Astrocyte of the cerebellum (primary cell): ENCODE data around the gene TAS2R39.
"Not testable (repeated sequence)": the region's sequence is repeated elsewhere in the genome, so short reads cannot be mapped to it uniquely, and the experiment has no call there.

ENCODE experiments used
- DNase-seq: peaks from one replicate; pipeline ENCODE4 v3.0.0-alpha.2; 2011; ENCODE audit warnings: low read depth
- H3K4me3 ChIP-seq: 2 replicates; pipeline ENCODE4 v1.5.1; 2011; ENCODE audit warnings: mild to moderate bottlenecking, low read depth, low read length, moderate library complexity
- in situ Hi-C: cut with HindIII; loops from 2 replicates; pipeline ENCODE4 v1.10.0; 2017; ENCODE audit warnings: low sequenced_read_pairs
- TF ChIP-seq, protein P1 (sequence below): IDR thresholded peaks from 2 replicates; pipeline ENCODE4 v1.5.1; 2012; ENCODE audit warnings: low read length, low read depth, moderate library complexity, mild to moderate bottlenecking; ENCODE audit errors: missing control alignments

The TAS2R39 gene

DNA sequence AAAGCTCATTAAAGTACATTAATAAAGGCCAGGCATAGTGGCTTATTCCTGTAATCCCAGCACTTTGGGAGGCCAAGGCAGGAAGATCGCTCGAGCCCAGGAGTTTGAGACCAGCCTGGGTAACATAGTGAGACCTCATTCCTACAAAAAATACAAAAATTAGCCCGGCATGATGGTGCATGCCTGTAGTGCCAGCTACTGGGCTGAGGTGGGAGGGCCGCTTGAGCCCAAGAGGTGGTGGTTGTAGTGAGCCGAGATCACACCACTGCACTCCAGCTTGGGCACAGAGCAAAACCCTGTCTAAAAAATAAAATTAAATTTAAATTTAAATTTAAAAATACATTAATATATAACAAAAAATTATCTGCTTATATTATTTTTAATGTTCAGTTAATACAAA, 7.1 kb upstream of the TAS2R39 start:
- no peak for DNase-seq
- in situ Hi-C loops = no loop called here
- no peak overlapping the region for H3K4me3 ChIP-seq
- TF ChIP-seq, protein P1, sequence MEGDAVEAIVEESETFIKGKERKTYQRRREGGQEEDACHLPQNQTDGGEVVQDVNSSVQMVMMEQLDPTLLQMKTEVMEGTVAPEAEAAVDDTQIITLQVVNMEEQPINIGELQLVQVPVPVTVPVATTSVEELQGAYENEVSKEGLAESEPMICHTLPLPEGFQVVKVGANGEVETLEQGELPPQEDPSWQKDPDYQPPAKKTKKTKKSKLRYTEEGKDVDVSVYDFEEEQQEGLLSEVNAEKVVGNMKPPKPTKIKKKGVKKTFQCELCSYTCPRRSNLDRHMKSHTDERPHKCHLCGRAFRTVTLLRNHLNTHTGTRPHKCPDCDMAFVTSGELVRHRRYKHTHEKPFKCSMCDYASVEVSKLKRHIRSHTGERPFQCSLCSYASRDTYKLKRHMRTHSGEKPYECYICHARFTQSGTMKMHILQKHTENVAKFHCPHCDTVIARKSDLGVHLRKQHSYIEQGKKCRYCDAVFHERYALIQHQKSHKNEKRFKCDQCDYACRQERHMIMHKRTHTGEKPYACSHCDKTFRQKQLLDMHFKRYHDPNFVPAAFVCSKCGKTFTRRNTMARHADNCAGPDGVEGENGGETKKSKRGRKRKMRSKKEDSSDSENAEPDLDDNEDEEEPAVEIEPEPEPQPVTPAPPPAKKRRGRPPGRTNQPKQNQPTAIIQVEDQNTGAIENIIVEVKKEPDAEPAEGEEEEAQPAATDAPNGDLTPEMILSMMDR = no peak

GRCh38 chr7:143177374-143178119, 5.7 kb upstream of the TAS2R39 start:
- TF ChIP-seq, protein P1 = no peak
- DNase-seq = no peak
- in situ Hi-C loops = no loop called here
- no peak overlapping the region for H3K4me3 ChIP-seq

- in situ Hi-C loops, H3K4me3 ChIP-seq, DNase-seq: not testable (repeated sequence)
These were observed 2.4 kb upstream of the TAS2R39 start for GRCh38 chr7:143180771-143181170.

- in situ Hi-C loops = no loop called here
- TF ChIP-seq, protein P1 = no peak
- H3K4me3 ChIP-seq = no peak overlapping the region
- no peak for DNase-seq
These were observed 1.9 kb upstream of the TAS2R39 start for GRCh38 chr7:143181349-143181748.

DNA sequence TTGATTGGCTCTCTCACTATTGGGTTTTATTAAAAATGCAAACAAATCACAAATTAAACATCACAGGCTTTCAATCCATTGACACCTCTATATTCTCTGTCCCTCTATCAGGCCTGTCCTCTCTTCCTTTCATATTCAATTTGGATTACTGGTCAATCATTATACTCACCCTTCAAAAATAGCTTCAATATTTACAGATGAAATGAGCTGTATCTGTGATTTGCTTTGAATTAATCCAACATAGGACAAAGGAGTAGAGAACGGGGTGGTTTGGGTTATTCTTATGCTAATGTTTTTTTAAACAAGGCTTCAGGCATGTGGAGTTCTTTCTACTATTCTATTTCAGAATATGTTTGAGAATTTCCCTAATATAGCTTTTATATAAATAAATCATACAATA, 2.3 kb downstream of the TAS2R39 start:
- no peak for DNase-seq
- no peak overlapping the region for H3K4me3 ChIP-seq
- in situ Hi-C loops = no loop called here
- TF ChIP-seq, protein P1 = no peak

- no peak for DNase-seq
- no peak overlapping the region for H3K4me3 ChIP-seq
- TF ChIP-seq, protein P1 = no peak
- in situ Hi-C loops = no loop called here
These were observed 5.8 kb downstream of the TAS2R39 start for GRCh38 chr7:143188994-143189393.

DNA sequence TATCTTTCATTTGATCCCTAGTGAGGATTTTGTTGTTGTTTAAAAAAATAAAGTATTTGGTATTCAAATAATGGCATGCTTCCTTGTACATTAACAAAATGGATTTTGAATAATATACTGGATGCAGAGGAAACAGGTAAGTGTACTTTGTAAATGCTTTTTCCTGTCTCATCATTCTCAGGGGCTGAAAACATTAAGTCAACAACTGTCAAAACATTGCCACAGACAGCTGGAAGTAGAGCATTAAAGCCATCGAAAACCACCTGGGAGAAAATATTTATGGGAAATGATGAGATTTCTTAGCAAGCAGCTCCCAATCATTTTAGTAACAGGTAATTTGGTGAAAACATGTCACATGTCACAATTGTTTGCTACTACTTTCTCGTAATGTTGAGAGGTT, 10.7 kb downstream of the TAS2R39 start:
- no peak for DNase-seq
- TF ChIP-seq, protein P1 = no peak
- in situ Hi-C loops = no loop called here
- H3K4me3 ChIP-seq = no peak overlapping the region
